Measurements from ENCODE around the gene NFKBIA. TPM values are rescaled to one million over a fixed set of nuclear protein-coding genes. Genes with fewer than 3 reads are reported as not detected.

NFKBIA gene
- total and polyA plus RNA-seq, 4 donors, result 182 to 1,327 (median 443) TPM

- H3K9me3 ChIP-seq (ENCODE audit: control insufficient read depth in 4 of 4, insufficient read depth in 3 of 4, low read length in 3 of 4), result peaks cover 0 to 2% (median 0%) of the 10 kb centered on the region in 4 donors
- WGBS, 2 donors, result 45 to 58% methylated on average over 2 of the region's 2 CpGs
- no peak overlapping the region for H3K4me3 ChIP-seq
- H3K4me1 ChIP-seq (ENCODE audit: control insufficient read depth in 5 of 5, insufficient read depth in 5 of 5, low read length in 5 of 5), result peaks cover 8 to 31% (median 23%) of the 10 kb centered on the region in 5 donors
- no peaks in the 10 kb centered on the region for H3K36me3 ChIP-seq (ENCODE audit: control insufficient read depth in 4 of 4, insufficient read depth in 4 of 4, low read length in 4 of 4)
- TF ChIP-seq CTCF (IDR thresholded peaks at IDR 0.05; ENCODE audit: control extremely low read depth, extremely low read depth), result no peak
- H3K9ac ChIP-seq (ENCODE audit: insufficient read depth in 1 of 2, low read length in 2 of 2), result no peak overlapping the region
- no peak for DNase-seq
- ATAC-seq (ENCODE audit: insufficient read depth, low FRiP score), result no peak
- H3K27ac ChIP-seq (ENCODE audit: low read depth in 1 of 2, low read length in 1 of 2), result peak overlapping the region in 1 of 2 donors; percentile 26
- no peaks in the 10 kb centered on the region for H3K27me3 ChIP-seq (ENCODE audit: control insufficient read depth in 3 of 3, insufficient read depth in 3 of 3, low read length in 2 of 3)
Measured at GRCh38 chr14:35368139-35368460, 36.4 kb downstream of the NFKBIA start.

GRCh38 chr14:35367056-35367372 lies 37.5 kb downstream of the NFKBIA start:
- Histone ChIP-seq H3K9ac (ENCODE audit: insufficient read depth in 1 of 2, low read length in 2 of 2) (no peak overlapping the region), H3K4me1 (ENCODE audit: control insufficient read depth in 5 of 5, insufficient read depth in 5 of 5, low read length in 5 of 5) (peaks cover 11 to 38% (median 31%) of the 10 kb centered on the region in 5 donors), H3K27me3 (ENCODE audit: control insufficient read depth in 3 of 3, insufficient read depth in 3 of 3, low read length in 2 of 3) (no peaks in the 10 kb centered on the region), H3K36me3 (ENCODE audit: control insufficient read depth in 4 of 4, insufficient read depth in 4 of 4, low read length in 4 of 4) (no peaks in the 10 kb centered on the region), H3K4me3 (no peak overlapping the region), H3K9me3 (ENCODE audit: control insufficient read depth in 4 of 4, insufficient read depth in 3 of 4, low read length in 3 of 4) (peaks cover 0 to 2% (median 0%) of the 10 kb centered on the region in 4 donors), H3K27ac (ENCODE audit: low read depth in 1 of 2, low read length in 1 of 2) (peak overlapping the region in 1 of 2 donors; percentile 11)
- ATAC-seq (ENCODE audit: insufficient read depth, low FRiP score) (no peak), DNase-seq (no peak)
- no peak for TF ChIP-seq CTCF (IDR thresholded peaks at IDR 0.05; ENCODE audit: control extremely low read depth, extremely low read depth)
- 74 to 84% methylated on average over 5 of the region's 5 CpGs for WGBS, 2 donors

- Histone ChIP-seq H3K27me3 (ENCODE audit: control insufficient read depth in 3 of 3, insufficient read depth in 3 of 3, low read length in 2 of 3) (no peaks in the 10 kb centered on the region), H3K9ac (ENCODE audit: insufficient read depth in 1 of 2, low read length in 2 of 2) (no peak overlapping the region)
- no peak for ATAC-seq (ENCODE audit: insufficient read depth, low FRiP score)
Measured at GRCh38 chr14:35366521-35366976, 38.0 kb downstream of the NFKBIA start.

More at GRCh38 chr14:35366521-35366976, 38.0 kb downstream of the NFKBIA start:
- no peak for TF ChIP-seq CTCF (IDR thresholded peaks at IDR 0.05; ENCODE audit: control extremely low read depth, extremely low read depth)
- H3K9me3 ChIP-seq (ENCODE audit: control insufficient read depth in 4 of 4, insufficient read depth in 3 of 4, low read length in 3 of 4), result peaks cover 0 to 2% (median 0%) of the 10 kb centered on the region in 4 donors
- DNase-seq, result no peak
- H3K4me3 ChIP-seq, result no peak overlapping the region
- 83 to 86% methylated on average over 8 of the region's 8 CpGs for WGBS, 2 donors
- no peaks in the 10 kb centered on the region for H3K36me3 ChIP-seq (ENCODE audit: control insufficient read depth in 4 of 4, insufficient read depth in 4 of 4, low read length in 4 of 4)
- peak overlapping the region in 1 of 2 donors; percentile 22 for H3K27ac ChIP-seq (ENCODE audit: low read depth in 1 of 2, low read length in 1 of 2)
- peaks cover 11 to 38% (median 31%) of the 10 kb centered on the region in 5 donors for H3K4me1 ChIP-seq (ENCODE audit: control insufficient read depth in 5 of 5, insufficient read depth in 5 of 5, low read length in 5 of 5)

Measured in lung (tissue), 12 donors.